CMK (cell line): Measurements from ENCODE around the gene CTXN1.
"Not testable (repeated sequence)": the region's sequence is repeated elsewhere in the genome, so short reads cannot be mapped to it uniquely, and the experiment has no call there.

Experiments used
- DNase-seq: peaks from one replicate; pipeline ENCODE4 v3.0.0-alpha.2; 2010; ENCODE audit warnings: low read depth

Gene CTXN1

GRCh38 chr19:7925171-7925851 is 624 bp downstream of the CTXN1 start:
- DNase-seq, result no peak

GRCh38 chr19:7924651-7925170 is 1.2 kb downstream of the CTXN1 start:
- DNase-seq, result no peak

- DNase-seq, result no peak
Observed at GRCh38 chr19:7924241-7924640, 1.7 kb downstream of the CTXN1 start.

- DNase-seq, result no peak
Observed at GRCh38 chr19:7923295-7924191, 2.4 kb downstream of the CTXN1 start.

GRCh38 chr19:7922836-7923195 is 3.1 kb downstream of the CTXN1 start:
- no peak for DNase-seq

- DNase-seq, result no peak
Observed at GRCh38 chr19:7921967-7922835, 3.7 kb downstream of the CTXN1 start.

GRCh38 chr19:7921302-7921966 is 4.5 kb downstream of the CTXN1 start:
- DNase-seq, result no peak

- DNase-seq, result peak; percentile 96
Observed at GRCh38 chr19:7920519-7921301, 5.2 kb downstream of the CTXN1 start.

- peak; percentile 91 for DNase-seq
Observed at GRCh38 chr19:7919610-7920518, 6.1 kb downstream of the CTXN1 start, which contains the start of gene SNAPC2. Gene SNAPC2, plus strand, starts transcription at chr19:7920338. Its CDS starts 29 bp downstream, at chr19:7920367.

GRCh38 chr19:7918615-7919421 is 7.1 kb downstream of the CTXN1 start:
- no peak for DNase-seq

- DNase-seq, result not testable (repeated sequence)
Observed at GRCh38 chr19:7918062-7918614, 7.8 kb downstream of the CTXN1 start.

- DNase-seq, result no peak
Observed at GRCh38 chr19:7917267-7918061, 8.5 kb downstream of the CTXN1 start.

GRCh38 chr19:7916955-7917266 is 9.0 kb downstream of the CTXN1 start:
- no peak for DNase-seq

GRCh38 chr19:7916103-7916954 is 9.6 kb downstream of the CTXN1 start:
- no peak for DNase-seq

- DNase-seq, result no peak
Observed at GRCh38 chr19:7915250-7916102, 10.5 kb downstream of the CTXN1 start.

- no peak for DNase-seq
Observed at GRCh38 chr19:7914598-7915045, 11.3 kb downstream of the CTXN1 start, which contains the start of gene TGFBR3L. Gene TGFBR3L, plus strand, starts transcription at chr19:7914830.
